Mesodermal cell (in vitro differentiated cells): ENCODE data around the gene ACSM3. TPM values are rescaled to one million over a fixed set of nuclear protein-coding genes. Genes with fewer than 3 reads are reported as not detected.
"Not testable (repeated sequence)": the region's sequence is repeated elsewhere in the genome, so short reads cannot be mapped to it uniquely, and the experiment has no call there.

Source experiments
- H3K27ac ChIP-seq: 2 replicates; pipeline ENCODE4 v1.7.0; 2013; ENCODE audit warnings: mild to moderate bottlenecking, low read depth, low read length, moderate library complexity; ENCODE audit not compliant: severe bottlenecking
- H3K36me3 ChIP-seq: 2 replicates; pipeline ENCODE4 v1.7.1; 2013; ENCODE audit warnings: mild to moderate bottlenecking, low read length, moderate library complexity; ENCODE audit not compliant: control insufficient read depth, insufficient read depth
- H3K4me1 ChIP-seq: one replicate; pipeline ENCODE4 v1.7.1; 2013; ENCODE audit warnings: mild to moderate bottlenecking, low read length; ENCODE audit not compliant: insufficient read depth, control insufficient read depth, poor library complexity, severe bottlenecking
- H3K4me3 ChIP-seq: 2 replicates; pipeline ENCODE4 v1.7.0; 2013; ENCODE audit warnings: low read length, control low read depth, mild to moderate bottlenecking; ENCODE audit not compliant: insufficient read depth, poor library complexity, severe bottlenecking; ENCODE audit errors: extremely low read depth
- H3K9me3 ChIP-seq: 2 replicates; pipeline ENCODE4 v1.7.1; 2013; ENCODE audit warnings: mild to moderate bottlenecking, low read length, moderate library complexity; ENCODE audit not compliant: control insufficient read depth
- WGBS, 2 experiments: methylation state at CpG; one replicate each; pipeline ENCODE4 v1.1.5; 2013; ENCODE audit warnings: missing lambda C conversion rate in 2 of 2; ENCODE audit not compliant: insufficient coverage in 2 of 2; 5-methylcytosine and 5-hydroxymethylcytosine counted together
- polyA plus RNA-seq, 2 experiments: library from polyadenylated mRNA; stranded (reverse); fragments of 50-300 nt; gene quantifications; one replicate each; pipeline ENCODE4 v1.2.3, GENCODE V29; 2013

Gene ACSM3, protein sequence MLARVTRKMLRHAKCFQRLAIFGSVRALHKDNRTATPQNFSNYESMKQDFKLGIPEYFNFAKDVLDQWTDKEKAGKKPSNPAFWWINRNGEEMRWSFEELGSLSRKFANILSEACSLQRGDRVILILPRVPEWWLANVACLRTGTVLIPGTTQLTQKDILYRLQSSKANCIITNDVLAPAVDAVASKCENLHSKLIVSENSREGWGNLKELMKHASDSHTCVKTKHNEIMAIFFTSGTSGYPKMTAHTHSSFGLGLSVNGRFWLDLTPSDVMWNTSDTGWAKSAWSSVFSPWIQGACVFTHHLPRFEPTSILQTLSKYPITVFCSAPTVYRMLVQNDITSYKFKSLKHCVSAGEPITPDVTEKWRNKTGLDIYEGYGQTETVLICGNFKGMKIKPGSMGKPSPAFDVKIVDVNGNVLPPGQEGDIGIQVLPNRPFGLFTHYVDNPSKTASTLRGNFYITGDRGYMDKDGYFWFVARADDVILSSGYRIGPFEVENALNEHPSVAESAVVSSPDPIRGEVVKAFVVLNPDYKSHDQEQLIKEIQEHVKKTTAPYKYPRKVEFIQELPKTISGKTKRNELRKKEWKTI
- polyA plus RNA-seq (2013, experiment 1 of 2), result 1.5 TPM
- polyA plus RNA-seq (2013, experiment 2 of 2), result 1.4 TPM

DNA sequence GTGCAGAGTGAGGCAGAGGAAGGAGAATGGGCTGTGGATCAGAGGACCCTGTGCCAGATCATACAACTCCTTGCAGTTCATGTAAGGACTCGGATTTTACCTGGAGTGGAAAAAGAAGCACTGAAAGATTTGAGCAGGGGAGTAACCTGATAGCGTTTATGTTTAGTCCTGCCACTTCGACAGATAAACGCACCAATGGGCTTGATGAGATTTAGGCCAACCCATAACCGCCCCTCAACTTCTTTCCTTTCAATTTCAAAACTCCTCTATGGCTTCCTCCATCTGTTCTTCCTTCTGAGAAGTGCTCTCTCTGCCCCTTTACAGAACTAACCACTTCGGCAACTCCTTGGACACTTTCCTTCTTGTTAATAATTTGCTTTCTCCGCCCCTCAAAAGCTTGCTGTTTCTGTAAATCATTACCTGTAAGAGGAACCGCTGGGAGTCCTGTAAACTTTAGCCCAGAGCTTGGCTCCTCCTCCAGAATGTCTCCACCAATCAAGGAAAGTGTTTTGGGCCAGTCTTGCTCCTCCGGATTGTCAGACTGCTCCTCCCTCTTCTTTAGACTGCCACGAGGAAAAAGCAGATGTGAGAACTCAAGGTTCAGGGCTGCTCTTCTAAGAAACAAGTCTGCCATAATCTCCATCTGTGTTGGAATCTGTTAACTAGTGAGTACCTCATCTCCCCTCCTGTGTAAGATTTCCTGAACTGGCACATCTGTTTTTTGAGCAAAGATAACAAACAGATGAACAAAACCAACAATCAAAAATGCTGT is at the start of gene ACSM3:
ACSM3 (plus strand) TSS at position 554 of the 772 bp plus-strand sequence. CDS start 6,021 bp downstream, outside the sequence.
- Histone ChIP-seq H3K4me3 (no peak within 1 kb of the TSS), H3K9me3 (no peaks in the 10 kb centered on the region), H3K36me3 (no peaks in the 10 kb centered on the region), H3K4me1 (no peaks in the 10 kb centered on the region), H3K27ac (no peak within 1 kb of the TSS)
- WGBS, 2 experiments, result 49 to 54% methylated on average over 8 to 9 of the region's 10 CpGs

DNA sequence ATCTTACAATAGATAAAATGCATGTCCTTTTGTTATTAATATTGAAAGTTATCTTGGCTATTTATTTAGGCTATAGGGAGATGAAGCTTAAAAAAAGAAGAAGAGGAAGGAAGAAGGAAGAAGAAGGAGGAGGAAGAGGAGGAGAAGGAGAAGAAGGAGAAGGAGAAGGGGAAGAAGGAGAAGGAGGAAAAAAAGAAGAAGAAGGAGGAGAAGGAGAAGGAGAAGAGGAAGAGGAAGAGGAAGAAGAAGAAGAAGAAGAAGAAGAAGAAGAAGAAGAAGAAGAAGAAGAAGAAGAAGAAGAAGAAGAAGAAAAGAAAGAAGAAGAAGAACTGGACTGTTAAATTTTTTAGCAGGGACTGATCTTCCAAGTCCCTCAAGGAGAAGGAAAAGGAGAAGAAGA is 46.1 kb upstream of the ACSM3 start:
- H3K27ac ChIP-seq, H3K36me3 ChIP-seq, H3K4me3 ChIP-seq, H3K9me3 ChIP-seq, H3K4me1 ChIP-seq: not testable (repeated sequence)

DNA sequence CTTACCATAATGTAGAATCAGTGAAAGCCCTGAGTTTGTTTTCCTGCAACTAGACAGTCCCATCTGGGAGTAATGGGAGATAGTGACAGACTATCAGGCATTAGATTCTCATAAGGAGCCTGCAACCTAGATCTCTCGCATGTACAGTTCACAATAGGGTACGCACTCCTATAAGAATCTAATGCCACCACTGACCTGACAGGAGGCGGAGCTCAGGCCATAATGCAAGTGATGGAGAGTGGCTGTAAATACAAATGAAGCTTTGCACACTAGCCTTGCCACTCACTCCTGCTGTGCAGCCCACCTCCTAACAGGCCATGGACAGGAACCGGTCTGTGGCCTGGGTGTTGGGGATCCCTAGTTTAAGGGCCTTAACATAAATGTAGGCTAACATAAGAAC is 43.6 kb upstream of the ACSM3 start:
- H3K9me3 ChIP-seq, result no peaks in the 10 kb centered on the region
- H3K27ac ChIP-seq, result no peak overlapping the region
- H3K4me1 ChIP-seq, result no peaks in the 10 kb centered on the region
- H3K36me3 ChIP-seq, result no peaks in the 10 kb centered on the region
- no peak overlapping the region for H3K4me3 ChIP-seq
- WGBS, 2 experiments, result 86 to 100% methylated on average over 1 to 2 of the region's 4 CpGs

DNA sequence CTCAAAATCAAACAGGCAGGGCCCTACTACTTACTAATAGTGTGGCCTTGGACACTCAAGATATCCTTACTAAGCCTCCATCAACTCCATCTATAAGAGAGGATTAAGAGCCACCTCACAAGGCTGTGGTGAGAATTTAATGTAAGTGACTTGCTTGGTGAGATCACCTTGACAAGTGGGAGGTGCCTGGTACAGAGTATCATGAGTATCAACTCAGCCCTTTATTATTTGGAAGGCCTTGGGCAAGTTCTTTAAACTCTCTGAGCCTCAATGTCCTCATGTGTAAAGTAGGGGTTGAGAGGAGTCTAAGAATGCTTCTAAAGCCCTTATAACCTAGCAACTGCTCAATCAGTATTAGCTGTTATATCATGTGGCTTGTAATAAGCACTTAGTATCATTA is 37.2 kb upstream of the ACSM3 start:
- Histone ChIP-seq H3K4me1 (no peaks in the 10 kb centered on the region), H3K27ac (no peak overlapping the region), H3K36me3 (no peaks in the 10 kb centered on the region), H3K4me3 (no peak overlapping the region), H3K9me3 (no peaks in the 10 kb centered on the region)

DNA sequence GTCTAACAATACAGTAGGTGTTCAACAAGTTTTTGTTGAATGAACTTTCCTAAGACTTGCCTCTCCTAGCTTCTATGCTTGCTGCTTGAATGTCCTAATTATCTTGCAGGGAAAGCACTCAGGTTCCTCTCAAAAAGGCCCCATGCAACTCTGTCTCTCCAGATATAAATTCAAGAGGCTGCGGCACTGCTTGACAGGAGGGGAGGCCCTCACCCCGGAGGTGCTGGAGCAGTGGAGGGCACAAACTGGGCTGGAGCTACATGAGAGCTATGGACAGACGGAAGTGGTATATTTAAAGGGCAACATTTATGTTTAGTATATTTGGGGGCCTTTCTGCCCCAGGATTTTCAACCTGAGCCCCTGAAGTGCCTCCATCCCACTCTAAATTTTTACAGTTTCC is 36.6 kb upstream of the ACSM3 start:
- Histone ChIP-seq H3K27ac (no peak overlapping the region), H3K36me3 (no peaks in the 10 kb centered on the region), H3K4me1 (no peaks in the 10 kb centered on the region), H3K4me3 (no peak overlapping the region), H3K9me3 (no peaks in the 10 kb centered on the region)
- WGBS, 2 experiments, result 67 to 75% methylated on average over 1 to 2 of the region's 3 CpGs

DNA sequence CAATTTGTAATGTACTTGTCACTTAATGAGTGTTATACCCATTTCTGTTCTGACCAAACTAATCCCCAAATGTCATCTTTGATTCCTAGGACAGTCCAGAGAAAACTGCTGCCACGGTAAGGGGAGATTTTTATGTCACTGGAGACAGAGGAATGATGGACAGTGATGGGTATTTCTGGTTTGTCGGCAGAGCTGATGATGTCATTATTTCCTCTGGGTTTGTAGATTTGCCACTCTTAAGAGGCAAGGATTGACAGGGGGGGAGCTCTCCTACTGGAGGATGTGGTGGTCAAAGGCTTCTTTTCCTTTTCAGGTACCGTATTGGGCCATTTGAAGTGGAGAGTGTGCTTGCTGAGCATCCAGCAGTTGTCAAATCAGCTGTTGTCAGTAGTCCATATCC is 34.7 kb upstream of the ACSM3 start:
- H3K27ac ChIP-seq, result no peak overlapping the region
- no peaks in the 10 kb centered on the region for H3K4me1 ChIP-seq
- H3K4me3 ChIP-seq, result no peak overlapping the region
- 93% methylated on average over 2 of the region's 3 CpGs; no CpG with 5 or more reads in 1 of the 2 experiments for WGBS, 2 experiments
- no peaks in the 10 kb centered on the region for H3K36me3 ChIP-seq
- H3K9me3 ChIP-seq, result no peaks in the 10 kb centered on the region

DNA sequence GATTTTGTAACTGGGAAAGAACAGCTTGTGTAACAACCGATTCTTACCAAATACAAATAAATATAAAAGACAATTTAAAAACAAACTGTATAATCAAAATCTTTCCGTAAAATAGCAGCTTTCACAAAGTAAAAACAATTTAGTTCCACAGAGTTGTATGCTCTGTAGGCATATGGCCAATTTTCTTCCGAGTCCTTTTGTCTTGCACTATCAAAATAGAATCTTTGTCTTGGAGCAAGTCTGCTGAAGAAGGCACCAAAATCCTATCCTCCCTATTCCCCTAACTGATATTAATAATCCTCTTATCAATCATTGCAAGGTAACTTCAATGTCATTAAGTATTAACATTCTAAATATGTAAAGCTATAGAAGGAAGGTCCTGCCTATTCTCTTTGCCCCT is 29.8 kb upstream of the ACSM3 start:
- peaks cover 40% of the 10 kb centered on the region for H3K36me3 ChIP-seq
- no peak overlapping the region for H3K27ac ChIP-seq
- H3K4me1 ChIP-seq, result no peaks in the 10 kb centered on the region
- no peak overlapping the region for H3K4me3 ChIP-seq
- 92% methylated on average over 2 of the region's 3 CpGs; no CpG with 5 or more reads in 1 of the 2 experiments for WGBS, 2 experiments
- no peaks in the 10 kb centered on the region for H3K9me3 ChIP-seq

DNA sequence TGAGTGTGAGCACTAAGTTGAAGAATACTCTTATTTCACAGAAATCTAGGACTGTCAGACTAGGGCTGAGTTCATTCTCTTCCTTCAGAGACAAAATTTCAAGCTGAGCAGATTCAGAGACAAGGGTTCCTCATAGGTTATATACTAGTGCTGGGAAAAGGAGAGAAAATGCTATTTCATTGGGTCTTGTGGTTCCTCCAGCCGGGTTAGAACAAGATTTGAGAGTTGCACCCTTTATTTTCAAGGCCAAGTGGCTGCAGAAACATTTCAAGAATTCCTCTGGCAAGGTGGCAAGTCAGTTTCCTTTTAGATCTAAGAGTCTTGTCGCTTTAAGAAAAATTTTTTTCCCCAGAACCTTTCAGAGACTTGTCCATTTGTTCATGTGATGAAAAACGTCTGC is 29.0 kb upstream of the ACSM3 start:
- 80 to 86% methylated on average over 3 of the region's 3 CpGs for WGBS, 2 experiments
- H3K4me3 ChIP-seq, result no peak overlapping the region
- peaks cover 45% of the 10 kb centered on the region for H3K36me3 ChIP-seq
- H3K9me3 ChIP-seq, result no peaks in the 10 kb centered on the region
- H3K27ac ChIP-seq, result no peak overlapping the region
- no peaks in the 10 kb centered on the region for H3K4me1 ChIP-seq

DNA sequence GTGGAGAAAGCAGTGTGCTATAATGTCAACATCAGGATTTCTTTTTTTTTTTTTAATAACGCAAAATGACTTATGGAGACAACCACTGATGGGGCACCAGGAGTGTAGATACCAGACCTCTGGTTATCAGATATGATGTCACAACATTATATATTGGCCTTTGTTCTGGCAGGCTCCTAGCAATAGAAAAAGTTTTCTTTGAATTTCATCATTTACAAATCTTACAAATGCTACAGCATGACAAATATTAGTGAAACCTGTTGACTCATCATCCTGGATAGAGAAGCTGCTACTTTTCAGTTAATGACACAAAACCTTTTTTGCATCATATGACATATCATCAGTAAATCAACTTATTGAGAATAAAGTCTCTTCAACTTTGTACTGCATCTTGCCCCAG is 28.3 kb upstream of the ACSM3 start:
- H3K27ac ChIP-seq, result no peak overlapping the region
- no peak overlapping the region for H3K4me3 ChIP-seq
- H3K4me1 ChIP-seq, result no peaks in the 10 kb centered on the region
- H3K9me3 ChIP-seq, result no peaks in the 10 kb centered on the region
- WGBS, 2 experiments, result no CpG with 5 or more reads among the region's 1 CpG
- peaks cover 45% of the 10 kb centered on the region for H3K36me3 ChIP-seq

DNA sequence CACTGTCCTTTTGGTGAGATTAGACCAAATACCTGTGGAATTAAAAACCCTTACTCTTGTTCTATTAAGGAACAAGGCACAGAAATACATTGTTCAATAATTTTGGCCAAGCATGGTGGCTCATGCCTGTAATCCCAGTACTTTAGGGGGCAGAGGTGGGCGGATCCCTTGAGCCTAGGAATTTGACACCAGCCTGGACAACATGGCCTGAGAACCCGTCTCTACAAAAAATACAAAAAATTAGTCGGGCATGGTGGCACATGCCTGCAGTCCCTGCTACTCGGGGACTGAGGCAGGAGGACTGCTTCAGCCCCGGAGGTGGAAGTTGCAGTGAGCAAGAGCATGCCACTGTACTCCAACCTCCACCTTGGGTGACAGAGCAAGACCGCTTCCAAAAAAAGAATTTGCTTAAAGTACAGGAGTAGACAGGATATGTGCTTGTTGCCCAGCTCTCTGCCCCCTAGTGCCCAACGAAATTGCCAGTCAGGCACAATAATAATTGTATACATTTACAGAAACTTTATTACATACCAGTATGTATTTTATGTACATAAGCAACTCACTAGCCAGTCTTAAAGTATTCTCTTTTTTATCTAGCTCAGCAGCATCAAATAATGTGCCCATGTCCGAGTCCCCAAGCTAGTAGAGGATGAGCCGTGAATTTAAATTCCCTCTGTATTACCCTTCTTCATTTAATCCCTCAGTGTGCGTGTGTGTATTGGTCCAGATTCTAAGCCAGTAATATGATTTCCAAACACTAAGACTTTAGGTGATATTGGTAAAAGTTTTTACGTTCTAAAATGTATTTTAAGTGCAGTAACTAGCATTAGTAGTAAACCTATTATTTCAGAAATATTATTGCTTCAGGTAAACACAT is 23.6 kb upstream of the ACSM3 start:
- no peaks in the 10 kb centered on the region for H3K4me1 ChIP-seq
- peaks cover 40% of the 10 kb centered on the region for H3K36me3 ChIP-seq
- peak overlapping the region; percentile 69 for H3K4me3 ChIP-seq
- WGBS, 2 experiments, result 86 to 94% methylated on average over 5 to 7 of the region's 11 CpGs
- H3K9me3 ChIP-seq, result no peaks in the 10 kb centered on the region
- no peak overlapping the region for H3K27ac ChIP-seq
